Left renal cortex interstitium (tissue), 4 donors: ENCODE measurements around the gene BEST3. TPM values are rescaled to one million over a fixed set of nuclear protein-coding genes. Genes with fewer than 3 reads are reported as not detected.

Source experiments
- DNase-seq, 4 donors: peaks; one replicate each; pipeline ENCODE4 v3.0.0-alpha.2; 2013; ENCODE audit warnings: low read depth in 4 of 4, low spot score in 2 of 4, missing footprints in 1 of 4
- polyA plus RNA-seq, 4 donors: library from polyadenylated mRNA; unstranded; fragments of 120-200 nt; gene quantifications; one replicate each; pipeline ENCODE4 v1.2.1, GENCODE V29; 2013; ENCODE audit not compliant: insufficient read length in 4 of 4

BEST3 gene
- polyA plus RNA-seq, 4 donors, result 0.13 to 0.69 (median 0.38) TPM

- peak in 1 of 4 donors; percentile 6 for DNase-seq
Observed at GRCh38 chr12:69655616-69656340, 43.3 kb downstream of the BEST3 start.

GRCh38 chr12:69653703-69654102 is 45.4 kb downstream of the BEST3 start:
- no peak for DNase-seq

GRCh38 chr12:69651922-69652321 is 47.2 kb downstream of the BEST3 start:
- DNase-seq, result no peak

GRCh38 chr12:69649529-69649928 is 49.6 kb downstream of the BEST3 start:
- DNase-seq, result no peak

GRCh38 chr12:69648476-69648875 is 50.6 kb downstream of the BEST3 start:
- no peak for DNase-seq

GRCh38 chr12:69647178-69647577 is 51.9 kb downstream of the BEST3 start:
- DNase-seq, result no peak

GRCh38 chr12:69645031-69645430 is 54.1 kb downstream of the BEST3 start:
- DNase-seq, result no peak

GRCh38 chr12:69644511-69644910 is 54.6 kb downstream of the BEST3 start:
- no peak for DNase-seq

- DNase-seq, result no peak
Observed at GRCh38 chr12:69642531-69642930, 56.6 kb downstream of the BEST3 start.

- no peak for DNase-seq
Observed at GRCh38 chr12:69641546-69641945, 57.6 kb downstream of the BEST3 start.

- DNase-seq, result peak in 3 of 4 donors; percentile 10 to 51 (median 15)
Observed at GRCh38 chr12:69639400-69640016, 59.6 kb downstream of the BEST3 start.

- no peak for DNase-seq
Observed at GRCh38 chr12:69633061-69633460, 66.0 kb downstream of the BEST3 start.

GRCh38 chr12:69630191-69630590 is 68.9 kb downstream of the BEST3 start:
- no peak for DNase-seq

GRCh38 chr12:69627501-69627900 is 71.6 kb downstream of the BEST3 start:
- no peak for DNase-seq

- DNase-seq, result no peak
Observed at GRCh38 chr12:69623970-69624369, 75.1 kb downstream of the BEST3 start.

- DNase-seq, result no peak
Observed at GRCh38 chr12:69621551-69621950, 77.6 kb downstream of the BEST3 start.

GRCh38 chr12:69620921-69621320 is 78.2 kb downstream of the BEST3 start:
- no peak for DNase-seq

- no peak for DNase-seq
Observed at GRCh38 chr12:69620077-69620476, 79.0 kb downstream of the BEST3 start.

GRCh38 chr12:69619050-69619449 is 80.1 kb downstream of the BEST3 start:
- no peak for DNase-seq

- DNase-seq, result no peak
Observed at GRCh38 chr12:69616025-69616424, 83.1 kb downstream of the BEST3 start.

GRCh38 chr12:69613351-69613750 is 85.8 kb downstream of the BEST3 start:
- no peak for DNase-seq

GRCh38 chr12:69610729-69611128 is 88.4 kb downstream of the BEST3 start, which contains the start of gene LRRC10:
Gene LRRC10, minus strand, starts transcription at chr12:69610907. Its CDS starts 69 bp downstream, at chr12:69610838.
- DNase-seq, result no peak
